Stimulated activated CD4-positive, alpha-beta T cell treated with anti-CD3 and anti-CD28 coated beads, TNF-alpha, amount 100 ng/mL, for 1 hour (primary cell): Measurements from ENCODE around the gene IGFALS.

Source experiments
- DNase-seq, 3 donors: peaks; one replicate each; pipeline ENCODE4 v3.0.0-alpha.2; 2020; ENCODE audit warnings: low read depth in 3 of 3, low spot score in 1 of 3

The IGFALS gene

GRCh38 chr16:1790261-1790610, 3.3 kb downstream of the IGFALS start:
- DNase-seq, result no peak

DNA sequence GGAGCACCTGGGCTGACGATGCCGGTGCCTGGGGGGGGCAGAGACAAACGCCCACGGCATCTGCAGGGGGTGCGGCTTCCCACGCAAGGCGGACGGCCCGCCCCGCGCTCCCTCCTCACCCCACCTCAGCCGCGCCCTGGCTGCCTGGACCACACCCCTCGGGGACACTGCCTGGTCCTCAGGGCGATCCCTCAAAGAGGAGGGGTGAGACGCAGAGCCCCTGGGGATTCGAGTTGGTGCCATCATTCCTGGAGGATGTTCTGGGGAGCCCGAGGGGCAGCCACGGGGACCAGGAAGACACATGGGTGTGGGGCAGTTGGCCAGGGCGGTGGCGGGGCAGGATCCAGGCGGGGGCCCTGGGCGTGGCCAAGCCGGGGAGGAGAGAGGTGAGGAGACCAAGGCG, 3.9 kb downstream of the IGFALS start:
- DNase-seq, result no peak

- no peak for DNase-seq
These were observed 4.8 kb downstream of the IGFALS start for GRCh38 chr16:1788708-1789100.

- no peak for DNase-seq
These were observed 5.3 kb downstream of the IGFALS start for GRCh38 chr16:1788095-1788707.

DNA sequence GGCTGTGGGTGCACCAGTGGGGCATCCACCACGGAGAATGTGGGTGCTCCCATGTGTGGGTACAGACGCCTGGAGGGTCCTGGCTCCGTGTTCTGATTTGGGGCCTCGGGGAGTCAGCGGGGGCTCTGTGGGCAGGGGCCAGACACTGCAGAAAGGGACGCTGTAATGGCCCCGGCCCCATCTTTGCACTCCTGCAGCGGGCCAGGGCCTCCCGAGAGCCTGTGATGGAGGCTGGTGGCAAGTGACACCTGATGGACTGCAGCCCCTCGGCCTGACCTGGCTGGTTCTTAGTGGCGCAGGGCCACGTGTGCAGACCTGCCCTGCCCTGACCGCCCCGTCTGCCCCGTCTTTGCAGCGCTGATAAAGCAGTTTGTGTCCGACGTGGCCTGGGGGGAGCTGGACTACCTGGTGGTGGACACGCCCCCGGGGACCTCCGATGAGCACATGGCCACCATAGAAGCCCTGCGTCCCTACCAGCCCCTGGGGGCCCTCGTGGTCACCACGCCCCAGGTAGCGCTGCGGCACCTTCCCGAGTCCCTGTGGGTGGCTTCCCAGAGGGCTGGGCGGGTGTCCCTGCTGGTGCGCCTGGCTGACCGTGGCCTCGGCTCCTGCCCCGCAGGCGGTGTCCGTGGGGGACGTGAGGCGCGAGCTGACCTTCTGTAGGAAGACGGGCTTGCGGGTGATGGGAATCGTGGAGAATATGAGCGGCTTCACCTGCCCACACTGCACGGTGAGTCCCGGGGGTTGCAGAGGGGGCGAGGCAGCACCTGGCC, 6.0 kb downstream of the IGFALS start:
- no peak for DNase-seq

- no peak for DNase-seq
These were observed 6.5 kb downstream of the IGFALS start for GRCh38 chr16:1787056-1787321.

DNA sequence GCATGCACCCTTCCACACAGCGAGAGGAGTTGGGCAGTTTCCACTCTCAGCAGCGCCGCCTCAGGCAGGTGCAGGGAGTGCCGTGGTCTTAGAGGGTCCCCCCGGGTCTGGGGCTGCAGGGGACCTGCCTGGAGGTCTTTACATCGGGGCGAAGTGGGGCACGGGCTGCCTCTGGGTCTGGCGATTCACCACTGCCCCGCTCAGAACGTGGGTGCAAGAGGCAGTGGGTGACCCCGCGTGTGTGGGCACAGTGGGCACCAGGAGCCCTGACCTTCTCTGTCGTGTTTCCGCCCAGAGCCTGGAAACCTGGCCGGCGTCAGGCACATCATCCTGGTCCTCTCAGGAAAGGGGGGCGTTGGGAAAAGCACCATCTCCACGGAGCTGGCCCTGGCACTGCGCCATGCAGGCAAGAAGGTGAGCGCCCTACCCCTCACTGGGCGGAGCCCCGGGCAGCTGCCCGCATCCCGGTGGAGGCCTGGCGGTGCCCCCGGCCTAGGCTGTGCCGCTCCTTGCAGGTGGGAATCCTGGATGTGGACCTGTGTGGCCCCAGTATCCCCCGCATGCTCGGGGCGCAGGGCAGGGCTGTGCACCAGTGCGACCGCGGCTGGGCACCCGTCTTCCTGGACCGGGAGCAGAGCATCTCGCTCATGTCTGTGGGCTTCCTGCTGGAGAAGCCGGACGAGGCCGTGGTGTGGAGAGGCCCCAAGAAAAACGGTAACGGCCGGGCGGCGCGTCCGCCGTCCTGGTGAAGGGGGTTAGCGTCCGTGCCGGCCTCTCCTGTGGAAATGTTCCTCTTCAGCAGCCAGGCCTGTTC, 7.1 kb downstream of the IGFALS start:
- DNase-seq, result no peak

DNA sequence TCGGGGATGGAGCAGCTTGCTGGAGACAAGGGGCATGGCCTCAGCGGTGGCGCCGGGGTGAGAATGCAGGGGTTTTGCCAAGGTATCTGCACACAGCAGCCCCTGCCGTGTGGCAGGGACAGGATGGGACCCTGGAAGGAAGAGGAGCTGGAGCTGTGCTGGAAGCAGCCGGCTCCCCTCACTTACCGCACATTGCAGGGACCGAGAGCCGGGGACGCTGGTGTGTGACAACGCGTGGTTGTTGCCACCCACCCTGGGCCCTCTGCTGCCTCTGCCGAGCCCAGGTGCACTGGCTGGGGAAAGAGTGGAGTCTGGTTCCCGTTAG, 7.7 kb downstream of the IGFALS start:
- no peak for DNase-seq

DNA sequence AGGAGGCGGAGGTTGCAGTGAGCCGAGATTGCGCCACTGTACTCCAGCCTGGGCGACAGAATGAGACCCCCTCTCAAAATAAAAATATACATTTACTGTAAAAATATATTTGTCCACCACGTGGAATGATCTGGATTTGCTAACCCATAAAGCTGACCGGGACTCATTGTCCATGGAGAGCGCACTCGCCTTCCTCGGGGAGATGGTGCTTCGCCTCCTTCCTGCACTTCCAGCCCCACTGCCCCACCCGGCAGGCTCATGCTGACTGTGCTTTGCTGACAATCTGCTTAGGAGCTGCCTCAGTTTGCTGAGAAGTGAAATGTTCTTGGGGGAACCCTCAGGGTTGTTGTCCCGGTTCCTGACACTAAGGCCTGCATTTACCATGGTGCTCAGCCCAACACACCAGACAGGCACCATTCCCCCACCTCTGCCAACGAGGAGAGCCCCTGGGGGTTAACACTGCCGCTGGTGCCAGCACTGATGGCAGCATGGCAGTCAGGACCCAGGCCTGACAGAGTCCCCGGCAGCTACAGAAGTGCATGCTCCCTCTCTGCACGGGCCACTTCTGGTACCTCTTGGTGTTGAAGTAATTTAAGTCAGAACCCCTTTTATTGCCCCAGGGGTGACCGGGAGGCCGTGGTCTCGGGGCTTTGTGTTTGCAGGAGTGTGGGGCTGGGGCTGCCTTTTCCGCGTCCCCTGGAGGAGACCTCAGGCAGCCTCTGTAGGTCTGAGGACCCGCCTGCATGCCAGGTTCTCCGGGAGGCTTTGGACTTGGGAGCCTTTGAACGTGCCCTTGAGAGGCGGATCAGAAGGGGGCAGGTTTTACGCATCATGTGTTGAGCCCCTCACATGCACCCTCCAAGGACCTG, 8.3 kb downstream of the IGFALS start:
- no peak for DNase-seq

DNA sequence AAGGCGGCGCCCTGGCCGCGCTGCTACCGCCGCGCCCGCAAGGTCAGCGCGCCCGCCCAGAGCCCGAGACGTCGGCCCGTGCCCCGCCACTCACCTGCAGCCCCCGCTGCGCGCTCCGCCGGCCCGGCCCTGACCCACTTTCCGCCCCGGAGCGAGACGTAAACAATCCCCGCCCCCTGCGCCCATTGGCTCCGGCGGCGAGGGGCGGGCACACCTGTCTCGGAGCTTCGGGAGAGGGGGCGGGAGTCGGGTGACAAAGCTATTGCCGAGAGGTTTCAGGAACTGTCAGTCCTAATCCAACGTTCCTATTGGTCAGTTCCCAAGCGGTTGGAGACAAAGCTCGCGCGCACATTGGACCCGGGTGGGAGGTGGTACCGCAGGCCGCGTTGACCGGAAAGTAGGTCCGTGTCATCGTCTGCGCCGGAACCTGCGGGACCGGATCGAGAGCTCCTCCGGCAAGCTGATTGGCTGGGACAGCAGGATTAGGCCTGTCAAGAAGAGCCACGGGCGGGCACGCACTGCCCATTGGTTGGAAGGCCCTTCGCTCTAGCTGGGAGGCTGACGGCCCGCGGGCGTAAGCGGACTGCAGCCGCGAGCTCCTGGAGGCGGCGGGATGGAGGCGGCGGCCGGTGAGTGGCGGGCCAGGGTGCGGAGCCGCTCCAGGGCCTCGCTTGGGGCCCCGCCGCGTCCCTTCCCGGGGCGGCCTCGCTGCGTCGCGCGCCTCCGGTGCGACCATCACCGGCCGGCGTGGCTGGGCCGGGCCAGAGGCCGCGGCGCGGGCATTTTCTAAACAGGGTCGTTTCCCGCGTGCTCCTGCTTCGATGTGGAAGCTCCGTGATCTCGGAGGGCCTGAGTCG, 10.9 kb downstream of the IGFALS start, which contains the start of the genes NUBP2 and SPSB3:
TSS of gene NUBP2 (plus strand) at position 553 of the 857 bp plus-strand sequence. CDS start at position 614, 61 bp downstream.
TSS of gene SPSB3 (minus strand) at position 164 of the 857 bp plus-strand sequence. CDS start 1,088 bp downstream, outside the sequence.
- DNase-seq, result peak; percentile 88 to 97 (median 96)

DNA sequence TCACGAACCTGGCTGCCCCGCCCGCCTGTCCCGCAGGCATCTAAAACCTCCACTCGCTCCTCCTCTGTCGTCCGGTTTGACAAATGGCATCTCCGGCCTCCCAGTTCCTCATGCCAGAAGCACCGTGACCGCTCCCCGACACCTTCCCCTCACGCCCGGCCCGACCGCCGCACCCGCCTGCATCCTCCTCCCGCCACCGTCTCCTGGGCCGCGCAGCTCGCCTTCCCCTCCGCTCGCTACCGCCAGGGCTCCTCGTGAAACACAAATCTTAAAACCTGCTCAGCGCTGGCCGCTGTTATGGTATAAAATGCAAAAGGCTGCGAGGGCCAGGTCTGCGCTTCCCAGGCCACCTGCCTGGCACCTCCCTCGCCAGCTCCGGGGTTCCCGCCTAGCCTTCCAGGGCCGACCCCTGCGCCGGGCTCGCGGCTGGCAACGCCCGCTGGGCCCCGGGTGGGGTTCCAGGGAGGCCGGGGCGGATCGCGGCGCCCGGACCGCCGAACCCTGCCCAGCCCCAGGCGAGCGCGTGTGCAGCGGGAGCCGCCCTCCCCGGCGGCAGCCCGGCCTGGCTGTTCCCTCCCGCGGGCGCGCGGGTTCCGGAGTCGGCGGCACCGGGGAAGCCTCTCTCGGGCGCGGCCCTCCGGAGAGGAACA, 11.6 kb downstream of the IGFALS start:
- DNase-seq, result no peak

- no peak for DNase-seq
These were observed 12.3 kb downstream of the IGFALS start for GRCh38 chr16:1781254-1781653.

GRCh38 chr16:1780677-1781072, 12.8 kb downstream of the IGFALS start:
- no peak for DNase-seq

DNA sequence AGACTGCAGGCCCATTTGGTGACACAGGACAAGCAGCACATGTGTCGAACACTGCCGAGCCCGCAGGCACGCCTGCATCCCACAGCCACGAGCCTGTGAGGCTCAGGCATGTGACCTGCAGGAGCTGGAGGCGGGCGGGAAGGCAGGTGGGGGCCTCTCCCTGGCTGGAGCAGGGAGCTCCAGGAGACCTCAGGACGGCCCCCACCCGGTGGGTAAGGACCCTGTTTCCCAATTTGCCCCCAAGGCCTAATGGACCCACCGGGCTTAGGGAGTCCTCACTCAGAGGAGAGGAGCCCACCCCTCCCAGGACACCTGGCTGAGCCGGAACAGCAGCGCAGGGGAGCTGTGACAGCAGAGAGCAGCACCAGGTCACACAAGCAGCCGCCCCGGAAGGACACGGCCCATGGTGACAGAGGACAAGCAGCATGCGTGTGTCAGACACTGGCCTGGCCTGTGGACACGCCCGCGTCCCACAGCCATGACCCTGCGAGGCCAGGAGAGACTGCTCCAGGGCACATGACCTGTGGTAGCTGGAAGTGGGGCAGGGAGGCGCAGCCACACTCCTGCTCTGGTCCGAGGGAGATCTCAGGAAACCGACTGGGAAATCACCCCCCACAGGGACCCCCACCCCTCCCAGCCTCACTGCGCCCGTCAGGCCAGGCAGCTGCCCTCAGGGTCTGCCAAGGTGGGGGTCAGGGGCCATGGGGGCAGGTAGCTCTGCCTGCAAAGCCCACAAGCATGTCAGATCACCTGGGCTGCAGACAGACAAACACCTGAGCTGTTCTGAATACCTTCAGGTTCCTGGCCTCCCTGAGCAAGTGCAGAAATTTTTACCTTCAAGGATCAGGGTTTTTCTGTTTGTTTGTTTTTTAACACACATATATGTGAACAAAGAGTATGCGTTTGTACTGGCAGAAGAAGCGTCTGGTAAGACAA, 13.5 kb downstream of the IGFALS start:
- DNase-seq, result no peak

DNA sequence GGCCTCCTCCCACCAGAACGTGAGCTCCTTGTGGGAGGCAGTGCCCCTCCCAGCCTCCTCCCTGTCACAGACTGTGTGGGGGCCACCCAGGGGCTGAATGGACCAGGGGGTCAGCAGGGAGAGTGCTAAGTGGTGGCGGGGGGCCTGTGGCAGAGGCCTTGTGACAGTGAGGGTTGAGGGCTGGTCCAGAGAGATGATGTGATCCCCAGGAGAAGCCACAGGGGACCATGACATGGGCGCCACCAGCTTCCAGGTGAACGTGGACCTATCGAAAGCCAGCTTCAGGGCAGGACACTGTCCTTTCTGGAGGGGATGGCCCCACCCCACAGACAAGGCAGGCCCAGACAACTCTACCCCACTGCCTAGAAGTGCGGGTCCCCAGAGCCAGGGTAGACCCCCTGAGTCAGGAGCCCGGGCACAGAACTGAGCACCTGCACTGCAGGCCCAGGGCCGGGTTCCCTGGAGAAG, 14.2 kb downstream of the IGFALS start:
- DNase-seq, result no peak

DNA sequence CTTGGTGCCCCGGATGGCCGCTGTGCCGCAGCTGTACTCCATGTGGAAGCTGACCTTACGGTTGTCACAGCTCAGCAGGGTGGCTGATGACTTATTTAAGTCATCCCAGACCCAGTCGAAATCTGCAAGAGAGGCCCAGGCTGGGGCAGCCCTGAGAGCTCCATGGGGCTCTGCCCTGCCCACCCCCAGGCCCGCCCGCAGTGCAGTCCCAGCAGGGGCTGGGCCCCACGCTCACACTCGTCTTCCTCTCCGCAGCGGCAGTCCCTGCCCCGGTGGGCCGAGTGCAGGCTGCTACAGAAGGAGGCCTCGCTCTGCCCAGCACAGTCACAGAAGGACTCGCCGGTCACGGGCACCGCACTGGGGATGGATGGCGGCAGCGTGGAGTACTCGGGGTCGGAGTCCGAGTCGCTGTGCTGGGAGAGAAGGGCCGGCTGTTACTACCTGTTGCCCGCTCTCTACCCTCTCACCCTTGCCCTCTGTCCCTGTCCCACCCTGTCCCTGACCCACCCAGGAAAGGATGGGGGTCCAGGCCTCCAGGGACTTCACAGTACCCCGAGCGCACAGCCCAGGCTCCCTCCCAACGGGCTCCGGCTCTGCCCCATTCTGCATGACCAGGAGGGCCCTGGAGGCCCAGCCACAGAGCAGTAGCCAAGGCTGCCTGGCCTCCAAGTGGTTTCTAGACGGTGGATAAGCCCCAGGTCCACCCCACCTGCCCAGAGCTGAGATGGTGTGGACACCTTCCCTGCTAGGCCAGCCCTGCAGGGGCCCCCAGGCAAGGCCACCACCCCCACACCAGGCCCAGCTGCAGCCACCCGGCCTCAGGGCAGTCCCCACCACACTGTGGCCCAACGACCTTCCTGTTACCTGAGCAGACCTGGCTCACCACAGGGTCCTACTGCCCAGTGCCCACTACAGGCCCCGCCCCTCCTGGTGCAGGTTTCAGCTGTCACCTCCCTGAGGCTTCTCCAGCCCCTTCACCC, 15.0 kb downstream of the IGFALS start:
- DNase-seq, result no peak

- no peak for DNase-seq
These were observed 15.9 kb downstream of the IGFALS start for GRCh38 chr16:1777375-1778199.
